ENCODE data around the gene VPS13D.

Gene VPS13D

DNA sequence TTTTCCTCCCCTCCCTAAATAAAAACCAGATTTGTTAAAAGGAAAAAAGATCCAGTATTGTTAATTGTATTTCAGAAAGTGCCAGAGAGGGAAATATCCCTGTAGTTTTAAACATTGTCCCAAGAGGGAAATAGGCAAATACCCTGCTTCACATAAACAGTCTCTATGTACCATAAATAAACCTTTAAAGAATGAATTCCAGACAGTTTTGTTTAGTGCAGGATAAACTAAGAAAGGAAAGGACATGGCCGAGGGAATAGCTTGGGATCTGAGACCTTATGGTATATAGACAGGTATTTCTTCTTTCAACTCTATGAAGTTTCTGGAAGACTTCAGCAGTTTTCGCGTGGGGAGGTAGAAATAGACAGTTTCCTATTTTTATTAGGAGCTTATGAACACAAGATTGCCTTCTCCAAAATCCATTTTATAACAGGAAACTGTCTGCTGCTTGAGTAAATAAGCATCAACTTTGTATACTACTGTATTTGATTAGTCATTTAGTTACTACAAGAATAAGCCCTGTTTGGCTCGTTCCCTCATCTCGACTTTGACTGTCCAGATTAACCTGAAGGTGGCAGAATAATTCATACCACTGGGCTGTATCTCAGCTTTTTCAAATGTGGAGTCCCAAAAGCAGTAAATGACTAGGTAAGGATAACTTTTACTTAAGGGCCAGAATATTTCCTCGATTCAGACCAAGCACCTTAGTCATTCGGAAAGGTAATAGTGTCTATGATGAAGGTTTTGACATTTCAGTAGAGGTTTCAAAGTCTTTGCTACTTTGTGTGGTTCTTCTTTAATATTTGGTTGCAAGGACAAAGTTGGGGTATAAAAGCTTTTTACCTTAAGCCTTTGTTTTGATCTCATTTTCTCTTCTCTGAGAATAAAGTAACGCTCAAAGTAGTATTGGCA lies 177.5 kb downstream of the VPS13D start:
- no peak for DNase-seq

DNA sequence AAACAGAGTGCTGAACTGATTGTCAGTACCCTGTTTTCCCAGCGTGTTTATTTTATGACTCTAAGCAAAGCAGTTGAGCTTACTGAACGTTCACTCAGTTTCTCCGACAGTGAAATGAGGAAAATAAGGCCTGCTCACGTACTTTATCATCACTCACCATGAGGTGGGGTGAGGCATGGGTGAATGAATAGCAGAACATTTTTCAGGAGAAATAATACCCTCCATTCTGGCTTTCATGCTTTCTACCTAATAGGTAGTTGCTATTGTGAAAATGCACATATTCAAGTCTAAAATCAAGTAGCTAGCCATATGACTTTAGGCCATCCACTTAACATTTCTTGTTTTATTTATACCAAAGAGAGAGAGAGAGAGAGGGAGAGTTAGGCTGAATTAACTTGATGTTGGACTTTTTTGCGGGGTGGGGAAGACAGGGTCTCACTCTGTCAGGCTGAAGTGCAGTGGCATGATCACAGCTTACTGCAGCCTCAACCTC lies 178.2 kb downstream of the VPS13D start:
- no peak for DNase-seq

DNA sequence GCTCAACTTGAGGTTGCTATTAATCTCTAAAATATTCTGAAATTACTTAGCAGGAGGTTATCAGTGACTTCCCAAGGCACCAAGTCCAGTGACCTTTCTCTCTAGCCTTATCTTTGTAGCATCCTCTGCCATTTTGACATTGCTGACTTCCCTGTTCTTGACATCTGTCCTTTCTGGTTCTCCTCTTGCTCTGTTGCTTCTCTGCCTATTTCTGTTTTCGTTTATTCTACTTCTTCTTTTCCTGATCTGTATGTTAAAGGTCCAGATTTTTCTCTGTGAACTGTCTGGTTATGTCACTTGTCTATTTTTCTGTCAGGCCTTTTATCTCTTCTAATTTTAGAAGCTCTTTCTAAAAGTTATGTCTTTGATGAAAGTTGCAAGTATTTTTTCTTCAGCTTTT lies 178.8 kb downstream of the VPS13D start:
- DNase-seq, result no peak

DNA sequence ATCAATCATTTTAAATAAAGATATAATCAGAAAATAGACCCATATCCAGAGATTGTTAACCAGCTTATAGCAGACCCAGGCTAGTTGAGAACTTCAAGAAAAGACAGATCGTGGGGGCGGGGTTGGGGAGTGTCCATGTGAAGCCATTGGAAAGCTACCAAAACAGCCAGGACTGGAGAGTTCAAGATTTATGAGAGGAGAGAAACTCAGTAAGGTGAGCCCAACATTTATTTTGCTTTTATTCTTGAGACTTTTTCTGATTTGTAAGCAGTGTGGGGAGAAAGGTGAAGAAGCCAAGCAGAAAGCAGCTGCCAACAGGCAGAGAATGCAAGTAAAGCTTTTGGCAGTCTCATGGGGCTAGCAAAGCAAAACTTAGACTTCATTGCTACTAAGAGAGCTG lies 179.9 kb downstream of the VPS13D start:
- no peak for DNase-seq

DNA sequence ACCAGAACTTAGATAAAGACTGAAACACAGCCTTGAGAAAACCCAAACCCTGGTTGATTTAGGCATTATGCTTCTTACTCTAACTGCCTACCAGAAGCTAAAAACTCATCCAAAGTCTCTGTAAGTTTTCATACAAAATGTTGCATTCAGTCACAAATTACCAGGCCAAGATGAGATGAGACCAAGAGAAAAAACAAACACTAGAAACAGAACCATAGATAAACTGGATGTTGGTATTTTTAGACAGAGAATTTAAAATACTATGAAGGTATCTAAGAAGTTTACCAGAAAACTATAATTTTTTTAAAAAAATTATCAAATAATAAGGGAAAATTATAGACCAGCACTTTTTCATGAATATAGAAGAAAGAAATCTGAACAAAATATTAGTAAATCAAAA lies 180.5 kb downstream of the VPS13D start:
- no peak for DNase-seq

DNA sequence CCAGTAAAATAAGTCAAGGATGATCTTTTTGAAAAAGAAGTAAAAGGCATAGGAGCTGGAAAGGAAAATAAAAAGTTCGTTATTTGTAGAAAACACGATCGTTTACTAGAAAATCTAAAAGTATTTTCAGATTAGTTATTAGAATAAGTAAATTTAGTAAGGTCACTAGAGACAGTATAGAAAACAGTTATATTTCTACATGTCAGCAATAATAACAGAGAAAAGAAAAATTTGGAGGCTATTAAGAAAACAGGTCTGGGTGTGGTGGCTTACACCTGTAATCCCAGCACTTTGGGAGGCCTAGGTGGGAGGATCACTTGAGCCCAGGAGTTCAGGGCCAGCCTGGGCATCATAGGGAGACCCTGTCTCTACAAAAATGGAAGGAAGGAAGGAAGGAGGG lies 181.3 kb downstream of the VPS13D start:
- DNase-seq, result no peak

DNA sequence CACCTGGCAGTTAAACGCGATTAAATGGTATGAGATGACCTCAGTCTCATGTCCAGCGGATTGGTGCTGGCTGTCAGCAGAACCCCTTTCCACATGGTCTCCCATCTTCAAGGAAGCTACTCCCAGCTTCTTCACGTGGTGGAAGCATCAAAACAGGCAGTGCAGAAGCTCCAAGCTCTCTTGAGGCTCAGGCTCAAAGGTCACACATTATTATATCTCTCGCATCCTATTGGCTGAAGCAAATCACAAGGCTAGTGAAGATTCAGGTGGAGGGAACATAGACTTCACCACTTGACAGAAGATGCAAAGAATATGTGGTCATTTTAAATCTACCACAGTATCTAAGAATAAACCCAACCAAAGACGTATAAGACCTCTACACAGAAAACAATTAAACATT lies 181.9 kb downstream of the VPS13D start:
- DNase-seq, result no peak

DNA sequence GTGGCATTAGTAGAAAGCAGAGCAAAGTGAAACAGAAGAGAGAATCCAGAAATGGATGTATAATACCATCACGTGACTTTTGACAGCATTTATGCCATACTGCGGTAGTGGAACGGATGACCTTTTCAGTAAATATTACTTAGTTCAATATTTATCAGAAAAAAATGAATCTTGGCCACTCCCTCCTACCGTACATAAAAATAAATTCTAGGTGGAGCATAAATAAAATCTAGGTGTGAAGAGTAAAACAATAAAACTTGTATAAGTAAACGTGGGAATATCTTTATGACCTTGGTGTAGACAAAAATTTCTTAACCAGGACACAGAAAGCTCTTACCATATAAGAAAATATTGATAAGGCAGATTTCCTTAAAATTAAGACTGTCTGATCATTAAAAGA lies 182.6 kb downstream of the VPS13D start:
- DNase-seq, result no peak

DNA sequence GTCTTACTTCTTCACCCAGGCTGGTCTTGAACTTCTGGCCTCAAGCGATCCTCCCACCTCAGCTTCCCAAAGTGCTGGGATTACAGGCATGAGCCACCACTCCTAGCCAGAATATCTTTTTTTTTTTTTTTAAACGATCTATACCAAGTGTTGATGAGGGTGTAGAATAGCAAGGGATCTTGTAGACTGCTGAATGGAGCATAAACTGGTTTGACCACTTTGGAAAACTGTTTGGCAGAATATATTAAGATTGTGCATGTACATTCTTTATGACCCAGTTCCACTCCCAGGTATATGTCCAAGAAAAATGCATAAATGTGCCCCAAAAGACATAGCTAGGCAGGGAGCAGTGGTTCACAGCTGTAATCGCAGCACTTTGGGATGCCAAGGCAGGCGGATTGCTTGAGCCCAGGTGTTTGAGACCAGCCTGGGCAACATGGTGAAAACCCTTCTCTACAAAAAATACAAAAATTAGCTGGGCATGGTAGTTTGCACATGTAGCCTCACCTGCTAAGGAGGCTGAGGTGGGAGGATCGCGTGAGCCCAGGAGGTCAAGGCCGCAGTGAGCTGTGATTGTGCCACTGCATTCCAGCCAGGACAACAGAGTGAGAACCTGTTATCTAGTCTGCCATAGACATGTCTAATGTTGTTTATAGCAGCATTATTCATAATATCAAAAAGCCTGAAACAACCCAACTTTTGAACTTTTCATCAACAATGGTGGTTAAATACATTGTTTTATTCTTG lies 184.0 kb downstream of the VPS13D start:
- DNase-seq, result no peak

DNA sequence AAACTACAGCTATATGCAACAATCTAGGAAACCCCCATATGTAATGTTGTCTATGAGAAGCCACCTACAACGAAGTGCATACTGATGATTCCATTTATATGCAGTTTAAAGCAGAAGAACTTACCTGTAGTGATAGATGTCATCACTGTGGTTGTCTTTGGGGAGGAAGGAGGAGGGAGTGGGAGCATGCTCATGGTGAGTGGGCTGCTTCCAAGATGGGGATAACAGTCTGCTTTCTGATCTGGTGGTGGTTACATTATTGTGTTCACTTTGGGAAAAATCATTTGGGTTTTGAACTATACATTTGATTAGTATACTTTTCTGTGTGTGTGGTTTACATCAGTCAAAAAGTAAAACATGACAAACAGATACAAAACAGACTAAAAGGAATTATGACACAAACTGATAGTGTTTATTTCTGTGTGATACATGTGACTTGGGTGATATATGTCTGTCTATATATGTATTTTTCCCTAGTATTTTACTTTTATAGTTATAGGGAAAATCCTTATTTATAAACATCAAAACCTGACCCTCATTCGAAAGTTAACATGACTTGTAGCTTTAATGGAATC lies 184.7 kb downstream of the VPS13D start:
- DNase-seq, result no peak

DNA sequence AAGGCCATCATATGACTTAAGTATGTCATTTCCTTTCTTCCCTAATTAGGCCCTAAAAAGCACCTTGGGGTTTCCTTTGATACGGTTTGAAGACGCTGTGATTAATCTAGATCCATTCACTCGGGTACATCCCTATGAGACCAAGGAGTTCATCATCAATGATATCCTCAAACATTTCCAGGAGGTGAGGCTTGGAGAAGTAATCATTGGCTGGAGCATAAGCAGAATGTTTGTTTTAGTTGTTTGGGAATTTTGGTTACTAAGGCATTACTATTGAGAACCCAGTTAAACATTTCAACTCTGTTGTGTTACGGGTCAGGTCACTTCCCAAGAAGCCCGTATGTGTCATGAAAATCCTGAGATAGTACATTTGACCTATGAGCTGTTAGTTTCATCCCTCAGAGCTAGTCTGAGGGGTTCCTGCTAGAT lies 185.2 kb downstream of the VPS13D start:
- no peak for DNase-seq

DNA sequence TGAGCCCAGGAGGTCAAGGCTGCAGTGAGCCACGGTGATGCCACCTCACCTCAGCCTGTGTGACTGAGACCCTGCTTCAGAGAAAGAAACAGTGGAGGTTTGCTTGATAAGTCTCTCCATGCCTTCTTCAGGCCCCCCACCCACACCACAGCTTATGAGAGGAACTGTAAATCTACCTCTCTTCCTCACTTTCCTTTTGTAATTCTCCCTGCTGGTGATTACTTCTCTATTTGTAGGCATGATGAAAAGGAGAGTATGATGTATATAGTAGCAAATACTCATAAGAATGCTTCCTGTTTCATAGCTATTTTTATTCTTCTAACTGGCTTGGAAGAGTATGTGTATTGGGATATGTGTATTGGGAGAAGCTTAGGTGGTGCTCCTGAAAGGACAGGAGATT lies 186.3 kb downstream of the VPS13D start:
- no peak for DNase-seq

DNA sequence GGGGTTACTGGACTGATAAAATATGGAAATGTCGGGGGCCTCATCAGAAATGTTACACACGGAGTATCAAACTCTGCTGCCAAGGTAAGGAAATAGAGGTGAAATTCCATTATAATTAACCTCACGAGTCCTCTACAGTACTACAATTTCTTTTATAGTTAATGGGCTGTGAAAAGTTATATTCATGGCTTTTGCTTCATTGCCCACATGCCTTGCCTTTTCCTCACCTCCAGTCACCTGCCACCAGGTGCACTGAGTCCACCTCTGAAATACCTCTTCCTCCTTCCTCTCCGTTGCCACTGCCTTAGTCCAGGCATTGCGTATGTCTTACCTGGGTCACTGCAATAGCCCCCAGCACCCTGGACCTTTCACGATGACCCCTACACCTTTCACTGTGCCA lies 186.9 kb downstream of the VPS13D start:
- DNase-seq, result no peak

DNA sequence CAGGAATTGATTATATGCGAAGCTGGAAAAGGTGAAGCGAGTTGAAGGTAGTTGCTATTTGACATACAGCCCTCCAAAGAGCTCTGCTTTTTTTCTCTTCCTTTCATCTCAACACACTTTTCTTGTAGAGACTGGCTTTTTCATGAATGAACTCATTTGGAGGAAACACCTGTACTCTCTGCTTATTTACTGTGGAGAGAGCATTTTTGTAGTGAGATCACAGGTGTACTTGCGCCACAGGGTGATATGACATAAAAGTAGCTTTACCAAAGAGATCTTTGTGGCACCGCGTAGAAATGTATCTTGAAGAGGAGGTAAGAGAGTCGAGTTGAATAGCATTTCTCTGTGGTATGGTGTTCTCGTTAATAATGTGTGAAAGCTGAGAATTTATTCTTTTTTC lies 187.6 kb downstream of the VPS13D start:
- DNase-seq, result no peak

DNA sequence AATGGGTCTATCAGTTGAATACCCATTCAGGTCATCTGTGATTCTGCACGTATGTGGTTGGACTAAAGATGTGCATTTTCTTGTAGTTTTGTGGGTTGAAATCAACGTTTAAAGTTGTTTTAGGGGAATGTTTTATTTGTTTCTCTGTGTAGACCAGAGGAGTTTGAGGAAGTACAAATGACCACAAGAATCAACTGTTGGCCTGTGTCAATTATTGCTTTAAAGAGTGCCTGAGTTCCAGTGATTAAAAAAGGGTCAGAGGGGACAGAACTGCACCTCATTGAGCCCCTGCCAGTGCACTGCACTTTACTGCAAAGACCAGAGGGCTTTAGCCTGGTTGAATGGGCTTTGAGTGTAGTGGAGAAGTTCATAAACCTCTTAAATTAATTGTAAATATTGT lies 190.3 kb downstream of the VPS13D start:
- no peak for DNase-seq

DNA sequence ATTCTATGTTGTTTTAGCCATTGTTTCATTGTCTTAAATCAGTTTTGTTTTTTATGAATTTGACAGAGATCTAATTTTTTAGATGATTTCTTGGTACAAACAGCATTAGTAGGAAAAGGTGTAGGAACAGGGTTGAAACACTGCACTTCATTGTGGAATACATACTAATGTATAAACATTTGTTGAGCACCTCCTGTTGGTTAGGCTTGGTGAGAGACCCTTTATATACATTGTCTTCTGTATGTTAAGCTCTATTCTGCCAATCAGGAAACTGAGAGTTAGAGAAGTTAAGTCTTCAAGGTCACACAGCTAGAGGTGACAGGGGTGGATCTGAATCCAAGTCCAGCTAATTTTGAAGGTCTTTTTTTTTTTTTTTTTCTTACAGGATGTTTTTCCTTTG lies 192.7 kb downstream of the VPS13D start:
- no peak for DNase-seq

DNA sequence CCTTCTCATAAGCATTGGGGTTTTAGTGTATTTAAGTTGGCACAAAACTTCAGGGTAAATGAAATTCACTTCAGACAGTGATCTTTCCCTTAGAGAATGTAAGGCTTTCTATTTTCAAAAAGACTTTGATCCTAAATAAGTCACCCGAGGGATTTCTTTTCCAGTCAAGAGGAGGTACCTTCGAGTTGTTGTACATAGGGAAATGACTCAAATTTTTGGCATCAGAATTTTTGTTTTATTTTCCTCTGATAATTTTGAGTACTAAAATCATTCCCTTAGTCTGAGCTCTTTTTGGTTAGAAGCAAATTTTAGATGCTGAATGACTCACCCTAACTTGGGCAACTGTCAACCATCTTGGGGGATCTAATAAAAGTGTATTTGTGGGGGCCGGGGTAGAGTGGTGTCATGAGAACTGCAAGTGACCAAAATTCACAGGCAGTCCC lies 194.3 kb downstream of the VPS13D start:
- no peak for DNase-seq

DNA sequence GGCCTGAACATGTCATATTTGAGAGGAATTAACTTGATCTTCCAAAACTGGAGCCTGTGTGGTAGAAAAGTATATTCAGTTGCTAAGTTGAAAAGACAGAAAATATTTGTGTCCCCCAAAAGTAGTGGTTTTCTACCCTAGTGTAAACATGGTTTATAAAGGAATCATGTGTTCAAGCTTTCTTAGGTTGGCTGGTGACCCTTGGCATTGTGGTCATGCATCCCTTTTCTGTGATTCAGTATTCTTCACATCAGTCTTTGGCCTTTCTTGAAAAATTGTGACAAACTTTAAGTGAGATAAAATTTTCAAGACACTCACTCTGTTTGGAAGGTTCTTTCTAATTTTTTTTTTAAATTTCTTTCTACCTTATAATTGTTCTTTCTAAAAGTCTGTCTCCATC lies 195.0 kb downstream of the VPS13D start:
- no peak for DNase-seq

DNA sequence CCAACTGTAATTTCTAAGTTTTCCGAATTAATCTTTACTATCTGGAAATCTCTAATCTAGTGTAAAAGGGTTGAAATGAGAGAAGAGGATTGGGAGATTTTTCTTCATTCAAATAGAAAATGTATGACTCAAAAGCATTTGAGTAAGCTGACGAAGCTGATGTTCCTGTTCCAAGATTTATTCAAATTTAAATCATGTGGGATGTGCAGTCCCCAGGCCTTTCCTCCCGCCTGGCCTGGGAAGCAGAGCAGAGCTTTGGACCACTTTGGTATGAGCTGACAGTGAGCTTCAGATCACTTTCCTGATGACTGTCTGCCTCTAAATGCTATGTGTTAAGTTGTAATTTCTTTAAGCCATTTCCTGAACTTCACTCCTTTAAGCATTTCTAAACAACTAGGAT lies 196.2 kb downstream of the VPS13D start:
- no peak for DNase-seq

DNA sequence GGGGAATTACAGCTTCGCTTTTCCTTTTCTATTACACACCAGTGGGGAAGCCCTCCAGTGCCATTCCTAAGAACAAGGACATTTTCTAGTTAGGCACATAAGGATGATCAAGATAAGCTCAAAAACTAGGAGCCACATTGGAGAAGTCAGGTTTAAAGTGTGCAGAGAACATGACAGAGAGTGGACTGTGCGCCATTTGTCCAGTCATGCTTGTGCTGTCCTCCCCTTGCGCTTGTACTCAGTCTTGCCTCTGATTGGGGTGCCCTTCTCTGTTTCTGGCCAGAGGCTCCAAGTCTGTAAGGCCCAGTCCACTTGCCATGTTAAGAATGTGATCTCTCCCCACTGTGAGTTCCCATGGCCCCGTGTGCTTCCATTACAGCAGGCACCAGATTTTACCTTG lies 198.5 kb downstream of the VPS13D start:
- DNase-seq, result no peak

DNA sequence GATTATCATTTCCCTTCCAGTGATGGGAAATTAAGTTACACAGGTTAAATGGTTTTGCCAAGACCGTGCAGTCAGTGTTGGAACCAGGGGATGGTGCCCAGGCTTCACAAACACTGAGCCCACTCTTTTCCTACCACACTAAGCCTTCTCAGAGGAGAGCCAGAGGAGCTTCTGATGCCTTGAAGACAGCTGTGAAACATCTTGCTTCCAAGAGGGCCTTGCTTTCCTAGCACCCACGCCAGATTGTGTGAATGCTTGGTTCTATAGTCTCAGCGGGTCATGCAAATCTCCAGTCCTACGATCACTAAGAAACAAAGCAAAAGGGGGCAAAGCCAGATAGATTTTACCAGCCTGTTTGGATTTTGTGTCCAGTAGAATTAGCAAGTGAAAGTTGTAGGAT lies 200.7 kb downstream of the VPS13D start:
- no peak for DNase-seq

DNA sequence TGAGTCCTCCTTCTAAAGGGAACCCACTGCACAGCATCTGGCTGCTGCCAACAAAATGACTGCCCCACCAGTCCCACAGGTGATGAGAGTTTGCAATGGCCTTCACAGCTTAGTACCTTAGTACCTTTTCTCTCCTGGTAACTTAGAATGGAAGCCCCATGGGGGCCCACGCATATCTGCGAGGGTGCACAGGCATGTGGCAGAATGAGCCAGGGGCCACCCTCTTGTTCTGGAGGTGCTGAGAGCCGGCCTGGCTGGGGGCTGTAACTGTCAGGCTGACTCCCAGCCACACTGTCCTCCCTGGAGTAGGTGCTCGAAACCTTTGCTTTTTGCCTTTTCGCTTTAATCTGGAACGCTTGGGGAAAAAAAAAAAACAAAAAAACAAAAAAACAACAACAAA lies 203.1 kb downstream of the VPS13D start:
- DNase-seq, result no peak

DNA sequence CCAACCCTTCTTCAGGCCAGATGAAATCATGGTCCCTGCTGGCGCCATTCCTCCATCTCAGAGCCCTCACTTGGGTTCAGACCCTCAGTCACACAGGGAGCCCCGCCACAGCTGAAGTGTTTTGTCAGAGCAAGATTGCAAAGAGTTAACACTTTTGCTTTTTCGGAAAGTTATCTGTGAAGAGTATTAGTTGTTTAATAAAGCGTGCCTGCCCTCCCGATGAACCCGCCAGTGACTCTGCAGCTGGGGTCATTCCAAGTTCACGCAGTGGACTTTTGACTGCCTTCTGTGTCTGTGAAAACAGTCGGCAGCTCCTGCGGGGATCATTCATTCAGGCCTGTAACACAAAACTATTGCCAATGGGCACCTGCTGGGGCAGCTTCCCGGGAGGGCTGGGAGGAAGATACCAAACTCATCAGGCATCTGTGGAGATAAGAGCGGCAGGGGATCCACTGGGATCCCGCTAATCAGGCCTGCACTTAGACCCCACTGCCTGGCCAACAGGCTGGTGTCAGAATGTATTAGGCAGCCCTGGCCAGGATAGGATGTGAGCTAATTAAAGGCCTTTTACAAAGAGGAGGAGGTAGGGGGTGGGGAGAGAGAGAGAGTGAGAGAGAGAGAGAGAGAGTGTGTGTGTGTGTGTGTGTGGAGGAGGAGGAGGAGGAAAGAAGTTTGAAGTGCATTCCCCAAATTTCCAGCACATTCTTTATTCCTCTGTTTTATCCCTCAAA lies 203.7 kb downstream of the VPS13D start:
- no peak for DNase-seq
